ENCODE data around the gene TLX3. TPM values are rescaled to one million over a fixed set of nuclear protein-coding genes. Genes with fewer than 3 reads are reported as not detected.

TLX3 gene
- total RNA-seq, 1 donor = not detected

DNA sequence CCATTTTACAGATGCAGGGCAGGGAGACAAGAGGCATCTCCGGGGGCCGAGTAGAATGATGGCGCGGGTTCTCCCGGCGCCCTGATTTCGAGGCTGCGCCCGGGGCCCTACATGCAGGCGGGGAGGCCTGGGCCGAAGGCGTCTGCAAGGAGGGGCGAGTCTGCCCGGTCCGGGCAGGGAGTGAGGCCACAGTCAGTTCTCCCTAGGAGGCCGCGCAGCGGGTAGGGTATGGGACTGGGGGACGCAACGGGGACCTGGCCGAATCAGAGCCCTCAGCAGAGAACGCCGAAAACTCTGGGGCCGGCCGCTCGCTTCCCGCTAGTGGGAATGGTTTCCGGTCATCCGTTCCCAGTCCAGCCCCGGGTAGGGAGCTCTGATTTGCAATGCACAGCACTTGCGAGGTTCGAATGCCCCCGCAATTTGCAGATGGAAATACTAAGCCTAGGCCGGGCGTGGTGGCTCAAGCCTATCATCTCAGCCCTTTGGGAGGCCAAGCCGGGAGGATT, 6.4 kb downstream of the TLX3 start:
- TF ChIP-seq, protein P1, sequence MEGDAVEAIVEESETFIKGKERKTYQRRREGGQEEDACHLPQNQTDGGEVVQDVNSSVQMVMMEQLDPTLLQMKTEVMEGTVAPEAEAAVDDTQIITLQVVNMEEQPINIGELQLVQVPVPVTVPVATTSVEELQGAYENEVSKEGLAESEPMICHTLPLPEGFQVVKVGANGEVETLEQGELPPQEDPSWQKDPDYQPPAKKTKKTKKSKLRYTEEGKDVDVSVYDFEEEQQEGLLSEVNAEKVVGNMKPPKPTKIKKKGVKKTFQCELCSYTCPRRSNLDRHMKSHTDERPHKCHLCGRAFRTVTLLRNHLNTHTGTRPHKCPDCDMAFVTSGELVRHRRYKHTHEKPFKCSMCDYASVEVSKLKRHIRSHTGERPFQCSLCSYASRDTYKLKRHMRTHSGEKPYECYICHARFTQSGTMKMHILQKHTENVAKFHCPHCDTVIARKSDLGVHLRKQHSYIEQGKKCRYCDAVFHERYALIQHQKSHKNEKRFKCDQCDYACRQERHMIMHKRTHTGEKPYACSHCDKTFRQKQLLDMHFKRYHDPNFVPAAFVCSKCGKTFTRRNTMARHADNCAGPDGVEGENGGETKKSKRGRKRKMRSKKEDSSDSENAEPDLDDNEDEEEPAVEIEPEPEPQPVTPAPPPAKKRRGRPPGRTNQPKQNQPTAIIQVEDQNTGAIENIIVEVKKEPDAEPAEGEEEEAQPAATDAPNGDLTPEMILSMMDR (IDR thresholded peaks at IDR 0.05; ENCODE audit: insufficient read depth, low read length) = no peak
- DNase-seq (ENCODE audit: low read depth) = no peak
- no peak overlapping the region for H3K4me3 ChIP-seq (ENCODE audit: low read depth, low read length)

DNA sequence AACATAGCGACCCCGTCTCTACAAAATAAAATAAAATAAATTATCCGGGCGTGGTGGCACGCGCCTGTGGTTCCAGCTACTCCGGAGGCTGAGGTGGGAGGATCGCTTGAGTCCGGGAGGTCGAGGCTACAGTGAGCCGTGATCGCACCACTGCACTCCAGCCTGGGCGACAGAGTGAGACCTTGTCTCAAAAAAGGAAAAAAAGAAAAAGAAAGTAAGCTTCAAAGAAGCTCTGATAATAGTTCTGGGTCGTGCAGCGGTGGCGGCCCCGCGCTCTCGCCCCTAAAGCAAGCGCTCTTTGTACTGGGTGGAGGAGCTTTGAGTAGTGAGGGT, 6.8 kb downstream of the TLX3 start:
- DNase-seq (ENCODE audit: low read depth) = no peak

DNA sequence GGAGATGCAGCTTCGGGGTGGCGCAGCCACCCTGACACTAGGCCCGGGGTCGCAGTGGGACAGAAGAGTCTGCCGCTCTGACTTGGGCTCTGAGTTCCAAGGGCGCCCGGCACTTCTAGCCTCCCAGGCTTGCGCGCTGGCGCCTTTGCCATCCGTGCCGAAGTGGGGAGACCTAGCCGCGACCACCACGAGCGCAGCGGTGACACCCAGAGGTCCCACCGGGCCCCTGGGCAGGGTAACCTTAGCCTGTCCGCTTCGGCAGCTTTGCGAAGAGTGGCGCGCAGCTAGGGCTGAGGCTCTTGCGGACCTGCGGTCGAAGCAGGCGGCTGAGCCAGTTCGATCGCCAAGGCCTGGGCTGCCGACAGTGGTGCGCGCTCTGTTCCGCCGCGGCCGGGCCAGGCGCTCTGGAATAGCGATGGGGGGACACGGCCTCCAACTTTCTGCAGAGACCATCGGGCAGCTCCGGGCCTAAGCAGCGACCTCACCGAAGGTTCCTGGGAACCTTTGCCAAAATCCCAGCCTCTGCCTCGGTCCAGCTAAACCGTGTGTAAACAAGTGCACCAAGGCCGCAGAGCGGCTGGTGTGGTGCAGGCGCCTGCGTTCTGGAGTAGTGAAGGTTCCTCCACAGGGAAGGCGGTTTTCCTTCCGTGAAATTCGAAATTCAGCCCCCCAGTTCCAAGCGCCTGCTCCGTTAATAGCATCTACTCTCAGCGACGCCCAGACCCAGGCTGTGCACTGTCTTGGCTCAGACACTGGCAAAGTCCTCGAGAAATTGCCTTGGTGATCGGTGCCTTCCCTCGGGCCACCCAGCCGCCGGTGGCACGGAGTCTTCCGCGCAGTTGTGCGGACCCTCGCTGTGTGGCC, 7.4 kb downstream of the TLX3 start:
- TF ChIP-seq, protein P1 (IDR thresholded peaks at IDR 0.05; ENCODE audit: insufficient read depth, low read length) = no peak
- H3K4me3 ChIP-seq (ENCODE audit: low read depth, low read length) = no peak overlapping the region
- DNase-seq (ENCODE audit: low read depth) = no peak

More for the DNA sequence above, 6.8 kb downstream of the TLX3 start:
- TF ChIP-seq, protein P1 (IDR thresholded peaks at IDR 0.05; ENCODE audit: insufficient read depth, low read length) = no peak
- H3K4me3 ChIP-seq (ENCODE audit: low read depth, low read length) = no peak overlapping the region

DNA sequence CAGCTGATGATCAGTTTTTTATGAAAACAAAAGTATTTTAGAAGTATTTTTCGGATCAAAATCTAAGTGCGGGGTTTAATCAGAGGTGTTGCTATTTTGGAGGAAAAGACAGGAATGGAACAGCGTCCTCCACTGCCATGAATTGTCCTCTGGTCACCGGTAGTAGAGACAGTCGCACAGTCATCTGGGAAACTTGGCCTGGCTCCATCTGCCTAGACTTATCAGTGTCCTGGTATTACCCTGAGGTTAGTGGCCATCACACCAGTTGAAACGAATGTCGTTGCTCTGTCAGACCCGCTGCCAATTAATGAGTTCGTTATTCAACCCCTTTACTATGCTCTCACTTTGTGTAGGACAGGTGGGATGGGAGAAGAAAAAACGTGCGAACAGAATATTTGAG, 8.2 kb downstream of the TLX3 start:
- TF ChIP-seq, protein P1 (IDR thresholded peaks at IDR 0.05; ENCODE audit: insufficient read depth, low read length) = no peak
- no peak overlapping the region for H3K4me3 ChIP-seq (ENCODE audit: low read depth, low read length)
- no peak for DNase-seq (ENCODE audit: low read depth)

DNA sequence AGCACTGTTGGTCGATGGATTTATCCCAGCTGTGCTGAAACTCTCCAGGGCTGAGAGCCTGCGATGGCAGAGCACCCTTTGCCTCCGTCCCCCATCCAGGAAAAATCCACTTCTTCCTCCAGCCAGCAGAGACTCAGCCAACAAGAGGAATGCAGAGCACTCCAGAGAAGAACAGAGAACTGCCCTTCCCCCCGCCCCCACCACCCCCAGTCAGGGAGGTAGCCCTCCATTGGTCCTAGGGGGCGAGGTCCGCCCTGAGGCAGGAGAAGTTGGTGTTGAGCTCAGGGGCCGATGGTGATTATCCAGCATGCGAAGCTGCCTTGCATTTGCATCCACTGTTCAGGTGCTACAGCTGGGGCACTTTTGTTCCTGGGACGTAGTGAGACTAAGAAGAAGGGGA, 9.0 kb downstream of the TLX3 start:
- no peak overlapping the region for H3K4me3 ChIP-seq (ENCODE audit: low read depth, low read length)
- TF ChIP-seq, protein P1 (IDR thresholded peaks at IDR 0.05; ENCODE audit: insufficient read depth, low read length) = no peak
- no peak for DNase-seq (ENCODE audit: low read depth)

DNA sequence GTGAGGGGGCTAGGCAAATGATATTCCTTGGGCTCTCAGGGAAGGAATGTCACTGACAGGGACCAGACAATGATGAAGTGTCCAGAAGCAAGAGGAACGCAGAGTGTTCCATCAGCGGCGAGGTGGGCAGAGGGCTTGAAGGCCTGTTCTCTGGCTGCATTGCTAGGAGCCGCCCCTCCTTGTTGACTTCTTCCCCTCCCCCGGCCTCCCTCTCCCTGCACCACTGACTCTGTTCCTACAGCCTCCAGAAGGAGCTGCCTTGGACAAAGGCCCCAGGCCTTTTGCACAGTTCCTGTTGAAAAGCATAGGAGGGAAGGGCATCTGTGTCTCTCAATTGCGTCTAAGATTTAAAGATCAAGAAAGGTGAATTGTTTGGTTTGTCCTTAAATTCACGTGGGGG, 12.4 kb downstream of the TLX3 start:
- H3K4me3 ChIP-seq (ENCODE audit: low read depth, low read length) = no peak overlapping the region
- DNase-seq (ENCODE audit: low read depth) = no peak
- TF ChIP-seq, protein P1 (IDR thresholded peaks at IDR 0.05; ENCODE audit: insufficient read depth, low read length) = no peak

Data from fibroblast of the aortic adventitia (primary cell).